Lower lobe of right lung (tissue), 2 donors: ENCODE results near the gene CPNE5. TPM values are rescaled to one million over a fixed set of nuclear protein-coding genes. Genes with fewer than 3 reads are reported as not detected.

ENCODE experiments used
- ATAC-seq, 2 donors: fragments of 200-7000 bp; cut with Tn5 transposase; one replicate each; pipeline ENCODE4 v1.9.1; 2020 to 2022; ENCODE audit warnings: mild to moderate bottlenecking in 2 of 2, moderate library complexity in 2 of 2
- DNase-seq: peaks from one replicate; pipeline ENCODE4 v3.0.0-alpha.2; 2020
- H3K27ac ChIP-seq: fragments of 200-600 bp; one replicate; pipeline ENCODE4 v1.8.0; 2022
- H3K27me3 ChIP-seq: fragments of 200-600 bp; one replicate; pipeline ENCODE4 v1.8.0; 2022; ENCODE audit warnings: low read depth
- H3K36me3 ChIP-seq: fragments of 200-600 bp; one replicate; pipeline ENCODE4 v1.8.0; 2022; ENCODE audit warnings: mild to moderate bottlenecking
- H3K4me1 ChIP-seq: fragments of 200-600 bp; one replicate; pipeline ENCODE4 v1.8.0; 2022
- H3K4me3 ChIP-seq: fragments of 200-600 bp; one replicate; pipeline ENCODE4 v1.8.0; 2022; ENCODE audit warnings: mild to moderate bottlenecking
- H3K9me3 ChIP-seq: fragments of 200-600 bp; one replicate; pipeline ENCODE4 v1.8.0; 2022
- CTCF ChIP-seq: fragments of 200-600 bp; IDR thresholded peaks from one replicate; pipeline ENCODE4 v1.8.0; 2022; ENCODE audit warnings: antibody characterized with exemption, mild to moderate bottlenecking
- intact Hi-C: fragments of 100-400 bp; cut with DNase I; formaldehyde crosslinking; loops from one replicate; pipeline ENCODE4 v1.11.0; 2022
- total RNA-seq: library from RNA; stranded (reverse); fragmentation: NEBNext Ultra II Directional; extraction: Animal tissue kit (Norgen Biotek cat#: 25700); gene quantifications from one replicate; pipeline ENCODE4 v1.2.1, GENCODE V29; 2021
- donor health status: DM: no; HTN: yes; CAD: no; lungs with severe emphysema.

Gene CPNE5
- total RNA-seq, 1 donor from 2014 or later: 2.4 TPM

- Histone ChIP-seq H3K36me3 (no peaks in the 10 kb centered on the region), H3K27me3 (no peaks in the 10 kb centered on the region), H3K9me3 (no peaks in the 10 kb centered on the region), H3K27ac (no peak overlapping the region), H3K4me3 (no peak overlapping the region), H3K4me1 (peaks cover 35% of the 10 kb centered on the region)
- intact Hi-C loops: loop anchor here (10.0 kb wide), 1 partner anchor 132 kb away; no protein-coding TSS in a partner anchor
- DNase-seq (no peak), ATAC-seq (no peak)
- TF ChIP-seq CTCF: no peak
These were observed 82.0 kb downstream of the CPNE5 start for GRCh38 chr6:36757206-36757605.

- ATAC-seq: no peak
- Histone ChIP-seq H3K4me3 (peak overlapping the region; percentile 14), H3K4me1 (peaks cover 39% of the 10 kb centered on the region), H3K27ac (no peak overlapping the region), H3K27me3 (no peaks in the 10 kb centered on the region), H3K36me3 (no peaks in the 10 kb centered on the region), H3K9me3 (no peaks in the 10 kb centered on the region)
- DNase-seq: no peak
- intact Hi-C loops: loop anchor here (10.0 kb wide), 1 partner anchor 132 kb away; no protein-coding TSS in a partner anchor
- no peak for TF ChIP-seq CTCF
These were observed 82.5 kb downstream of the CPNE5 start for GRCh38 chr6:36756786-36757185.

- DNase-seq: no peak
- Histone ChIP-seq H3K4me3 (no peak overlapping the region), H3K27me3 (no peaks in the 10 kb centered on the region), H3K4me1 (peaks cover 39% of the 10 kb centered on the region), H3K27ac (no peak overlapping the region), H3K9me3 (no peaks in the 10 kb centered on the region), H3K36me3 (no peaks in the 10 kb centered on the region)
- no peak for TF ChIP-seq CTCF
- intact Hi-C loops: loop anchor here (10.0 kb wide), 1 partner anchor 131 kb away; no protein-coding TSS in a partner anchor
- peak in 1 of 2 donors; percentile 8 for ATAC-seq
These were observed 83.6 kb downstream of the CPNE5 start for GRCh38 chr6:36755435-36756348.

- ATAC-seq: no peak
- peaks cover 39% of the 10 kb centered on the region for H3K4me1 ChIP-seq
These were observed 84.4 kb downstream of the CPNE5 start for GRCh38 chr6:36754582-36755434.

More at GRCh38 chr6:36754582-36755434, 84.4 kb downstream of the CPNE5 start:
- Histone ChIP-seq H3K36me3 (no peaks in the 10 kb centered on the region), H3K9me3 (no peaks in the 10 kb centered on the region), H3K4me3 (no peak overlapping the region), H3K27ac (no peak overlapping the region), H3K27me3 (no peaks in the 10 kb centered on the region)
- intact Hi-C loops: loop anchor here (10.0 kb wide), 1 partner anchor 130 kb away; no protein-coding TSS in a partner anchor
- DNase-seq: no peak
- TF ChIP-seq CTCF: no peak
